ENCODE results near the gene INTS7.

DNA sequence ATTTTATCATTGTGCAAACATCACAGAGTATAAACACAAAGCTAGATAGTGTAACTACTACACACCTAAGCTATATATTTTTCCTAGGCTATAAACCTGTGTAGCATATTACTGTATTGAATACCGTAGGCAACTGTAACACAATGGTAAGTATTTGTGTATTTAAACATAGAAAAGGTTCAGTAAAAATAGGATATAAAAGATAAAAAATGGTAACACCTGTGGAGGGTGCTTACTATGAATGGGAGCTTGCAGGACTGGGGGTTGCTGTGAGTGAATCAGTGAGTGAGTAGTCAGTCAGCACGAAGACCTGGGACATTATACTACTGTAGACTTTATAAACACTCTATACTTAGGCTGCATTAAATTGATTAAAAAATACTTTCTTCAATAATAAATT is 4.3 kb upstream of the INTS7 start:
- TF ChIP-seq, protein P1, sequence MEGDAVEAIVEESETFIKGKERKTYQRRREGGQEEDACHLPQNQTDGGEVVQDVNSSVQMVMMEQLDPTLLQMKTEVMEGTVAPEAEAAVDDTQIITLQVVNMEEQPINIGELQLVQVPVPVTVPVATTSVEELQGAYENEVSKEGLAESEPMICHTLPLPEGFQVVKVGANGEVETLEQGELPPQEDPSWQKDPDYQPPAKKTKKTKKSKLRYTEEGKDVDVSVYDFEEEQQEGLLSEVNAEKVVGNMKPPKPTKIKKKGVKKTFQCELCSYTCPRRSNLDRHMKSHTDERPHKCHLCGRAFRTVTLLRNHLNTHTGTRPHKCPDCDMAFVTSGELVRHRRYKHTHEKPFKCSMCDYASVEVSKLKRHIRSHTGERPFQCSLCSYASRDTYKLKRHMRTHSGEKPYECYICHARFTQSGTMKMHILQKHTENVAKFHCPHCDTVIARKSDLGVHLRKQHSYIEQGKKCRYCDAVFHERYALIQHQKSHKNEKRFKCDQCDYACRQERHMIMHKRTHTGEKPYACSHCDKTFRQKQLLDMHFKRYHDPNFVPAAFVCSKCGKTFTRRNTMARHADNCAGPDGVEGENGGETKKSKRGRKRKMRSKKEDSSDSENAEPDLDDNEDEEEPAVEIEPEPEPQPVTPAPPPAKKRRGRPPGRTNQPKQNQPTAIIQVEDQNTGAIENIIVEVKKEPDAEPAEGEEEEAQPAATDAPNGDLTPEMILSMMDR (conservative IDR thresholded peaks at IDR 0.05; ENCODE audit: low read depth, low read length), result no peak
- TF ChIP-seq EZH2 (IDR thresholded peaks at IDR 0.05; ENCODE audit: low read length, unreplicated experiment), result no peak
